Activated naive CD8-positive, alpha-beta T cell (primary cell): ENCODE data around the gene HOXB4.

Experiments
- H3K27ac Mint-ChIP-seq: one replicate; pipeline ENCODE4 v1.8.0; 2021; ENCODE audit warnings: mixed read lengths
- H3K27me3 Mint-ChIP-seq: one replicate; pipeline ENCODE4 v1.8.0; 2021; ENCODE audit warnings: mixed read lengths
- H3K36me3 Mint-ChIP-seq: one replicate; pipeline ENCODE4 v1.8.0; 2021; ENCODE audit warnings: mixed read lengths
- H3K4me1 Mint-ChIP-seq: one replicate; pipeline ENCODE4 v1.8.0; 2021; ENCODE audit warnings: low read depth, mixed read lengths
- H3K4me3 Mint-ChIP-seq: one replicate; pipeline ENCODE4 v1.8.0; 2021; ENCODE audit warnings: mild to moderate bottlenecking, mixed read lengths
- H3K9me3 Mint-ChIP-seq: one replicate; pipeline ENCODE4 v1.8.0; 2021; ENCODE audit warnings: low read depth, mixed read lengths

The HOXB4 gene

DNA sequence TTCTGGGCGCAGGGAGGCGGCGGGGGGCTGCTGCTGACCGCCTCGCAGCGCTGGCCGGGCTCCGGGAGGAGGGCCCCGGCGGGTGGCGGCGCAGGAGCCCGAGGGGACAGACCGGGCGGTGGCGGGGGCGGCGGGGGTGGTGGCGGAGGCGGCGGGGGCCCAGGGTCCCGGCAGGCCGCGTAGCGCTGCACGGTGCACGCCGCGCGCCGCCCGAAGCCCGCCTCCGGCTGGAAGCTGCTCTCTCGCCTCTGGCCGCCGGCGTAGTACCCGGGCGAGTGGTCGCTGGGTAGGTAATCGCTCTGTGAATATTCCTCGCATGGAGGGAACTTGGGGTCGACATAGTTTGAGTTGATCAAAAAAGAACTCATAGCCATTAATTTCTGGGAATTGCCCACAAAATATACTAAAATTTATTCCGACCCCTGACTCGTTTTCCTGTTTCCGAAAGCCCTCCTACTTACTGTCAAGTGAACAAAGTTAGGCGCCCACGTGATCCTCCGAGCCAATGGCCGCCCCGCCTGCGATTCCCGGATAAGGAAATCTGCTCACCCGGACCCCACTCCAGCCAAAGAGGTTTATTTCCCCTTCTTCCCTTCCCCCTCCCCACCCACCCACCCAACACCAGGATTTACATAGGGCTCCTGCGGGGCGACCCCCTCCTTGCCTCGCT is at the start of gene HOXB4:
TSS of gene HOXB4 (minus strand) at position 405 of the 670 bp plus-strand sequence. CDS start at position 374, 31 bp downstream.
- Mint-ChIP-seq H3K36me3 (no peaks in the 10 kb centered on the region), H3K4me3 (peak within 1 kb of the TSS; percentile 88), H3K4me1 (peaks cover 48% of the 10 kb centered on the region), H3K27ac (no peak within 1 kb of the TSS), H3K27me3 (peaks cover 38% of the 10 kb centered on the region), H3K9me3 (no peaks in the 10 kb centered on the region)

DNA sequence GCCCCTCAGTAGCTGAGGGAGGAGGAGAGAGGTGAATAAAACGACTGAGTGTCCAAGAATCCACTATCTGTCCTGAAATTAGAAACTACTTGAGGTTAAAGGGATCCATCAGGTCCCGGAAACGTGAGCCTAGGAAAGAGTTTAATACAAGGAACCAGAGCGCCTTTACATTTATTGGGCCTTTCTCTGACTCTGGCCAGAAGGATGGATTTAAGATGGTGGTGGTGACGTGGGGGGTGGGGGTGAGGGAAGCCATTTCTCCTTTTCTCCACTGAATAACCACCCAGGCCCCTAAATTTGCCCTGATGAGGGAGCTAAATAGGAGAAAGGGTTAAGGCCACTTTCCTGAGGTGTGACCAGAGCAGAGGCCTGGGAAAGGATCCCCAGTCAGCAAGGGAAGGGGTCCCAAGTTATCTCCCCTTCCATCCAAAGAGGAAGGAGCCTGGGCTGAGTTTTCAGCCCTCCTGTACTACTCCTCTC is 49.0 kb upstream of the HOXB4 start:
- H3K9me3 Mint-ChIP-seq: no peaks in the 10 kb centered on the region
- no peaks in the 10 kb centered on the region for H3K36me3 Mint-ChIP-seq
- peak overlapping the region; percentile 87 for H3K4me3 Mint-ChIP-seq
- H3K4me1 Mint-ChIP-seq: peaks cover 8% of the 10 kb centered on the region
- peaks cover 46% of the 10 kb centered on the region for H3K27me3 Mint-ChIP-seq
- H3K27ac Mint-ChIP-seq: no peak overlapping the region

DNA sequence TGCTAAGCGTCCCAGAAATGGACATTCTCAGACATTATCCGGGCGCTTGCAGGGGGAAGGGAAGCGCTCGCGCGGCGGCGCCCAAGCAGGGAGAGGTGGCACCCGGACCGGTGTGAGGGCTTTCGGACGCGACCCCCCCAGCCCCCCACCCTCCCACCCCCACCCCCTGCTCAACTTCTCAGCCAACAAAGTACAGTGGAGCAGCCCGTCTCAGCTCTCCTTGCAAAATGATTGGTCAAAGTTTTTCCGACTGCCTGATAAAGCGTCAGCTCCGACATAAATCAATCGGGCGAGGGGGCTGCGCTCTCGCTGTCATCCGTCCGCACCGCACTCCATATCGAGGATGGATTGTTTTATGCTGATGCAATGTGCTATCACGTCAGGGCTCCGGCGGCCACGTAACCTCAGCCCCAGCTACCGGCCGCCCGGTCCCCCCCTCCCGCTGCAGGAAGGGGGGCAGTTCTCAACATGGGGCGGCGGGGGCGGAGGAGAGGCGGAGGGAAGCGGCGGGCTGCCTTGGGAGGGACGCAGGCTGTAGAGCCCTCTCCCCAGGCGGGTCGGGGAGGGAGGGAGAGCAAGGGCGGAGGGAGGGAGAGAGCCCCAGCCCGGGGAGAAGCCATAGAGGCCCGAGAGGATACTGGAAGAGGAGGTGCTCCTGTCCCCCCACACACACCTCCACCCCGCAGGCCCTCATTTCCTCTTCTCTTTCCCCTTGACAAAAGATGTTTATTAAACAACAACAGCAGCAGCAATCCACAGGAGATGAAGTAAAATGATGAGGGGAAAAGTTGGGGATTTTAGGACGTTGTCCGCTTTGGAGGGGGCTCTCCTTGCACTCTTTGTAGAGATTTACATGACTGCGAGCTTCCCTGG is 48.3 kb upstream of the HOXB4 start, which contains the start of gene HOXB9:
TSS of gene HOXB9 (minus strand) at position 114 of the 873 bp plus-strand sequence. CDS start at position 25, 89 bp downstream.
- Mint-ChIP-seq H3K36me3 (no peaks in the 10 kb centered on the region), H3K4me3 (peak within 1 kb of the TSS; percentile 87), H3K27ac (peak within 1 kb of the TSS; percentile 84), H3K4me1 (peaks cover 8% of the 10 kb centered on the region), H3K9me3 (no peaks in the 10 kb centered on the region), H3K27me3 (peaks cover 50% of the 10 kb centered on the region)

DNA sequence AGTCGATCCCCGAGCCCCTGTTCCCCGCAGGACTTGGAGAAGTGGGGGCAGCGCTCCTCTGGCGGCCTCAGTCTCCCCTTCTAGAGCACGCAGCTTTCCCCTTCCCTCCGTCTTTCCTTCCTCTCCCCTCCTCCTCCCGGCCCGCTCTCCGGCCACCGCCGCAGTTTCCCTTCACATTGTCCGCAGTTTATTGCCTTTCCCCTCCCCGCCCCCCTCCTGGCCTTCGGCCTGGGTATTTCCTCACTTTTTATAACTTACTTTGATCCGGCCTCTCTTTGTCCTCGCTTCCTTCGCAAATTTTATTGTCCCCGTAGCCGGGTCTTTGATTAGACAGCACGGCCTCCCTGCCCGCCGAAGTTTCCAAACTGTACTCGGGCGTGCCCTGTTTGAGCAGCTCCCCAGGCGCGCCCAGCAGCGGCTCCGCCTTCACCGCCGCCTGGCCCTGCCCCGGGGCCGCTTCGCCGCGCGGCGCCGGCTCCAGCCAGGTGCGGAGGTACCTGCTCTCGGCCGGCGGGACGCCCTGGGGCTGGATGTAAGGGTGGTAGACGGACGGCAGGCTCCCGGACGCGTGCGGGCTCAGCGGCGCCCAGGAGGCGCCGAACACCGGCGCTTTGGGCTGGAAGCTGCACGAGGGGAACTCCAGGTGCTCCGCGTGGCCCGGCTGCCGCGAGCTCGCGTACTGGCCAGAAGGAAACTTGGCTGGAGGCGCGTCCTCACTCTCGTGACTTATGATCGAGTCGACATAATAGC is 47.5 kb upstream of the HOXB4 start:
- Mint-ChIP-seq H3K36me3 (no peaks in the 10 kb centered on the region), H3K27ac (no peak overlapping the region), H3K4me1 (peaks cover 8% of the 10 kb centered on the region)

DNA sequence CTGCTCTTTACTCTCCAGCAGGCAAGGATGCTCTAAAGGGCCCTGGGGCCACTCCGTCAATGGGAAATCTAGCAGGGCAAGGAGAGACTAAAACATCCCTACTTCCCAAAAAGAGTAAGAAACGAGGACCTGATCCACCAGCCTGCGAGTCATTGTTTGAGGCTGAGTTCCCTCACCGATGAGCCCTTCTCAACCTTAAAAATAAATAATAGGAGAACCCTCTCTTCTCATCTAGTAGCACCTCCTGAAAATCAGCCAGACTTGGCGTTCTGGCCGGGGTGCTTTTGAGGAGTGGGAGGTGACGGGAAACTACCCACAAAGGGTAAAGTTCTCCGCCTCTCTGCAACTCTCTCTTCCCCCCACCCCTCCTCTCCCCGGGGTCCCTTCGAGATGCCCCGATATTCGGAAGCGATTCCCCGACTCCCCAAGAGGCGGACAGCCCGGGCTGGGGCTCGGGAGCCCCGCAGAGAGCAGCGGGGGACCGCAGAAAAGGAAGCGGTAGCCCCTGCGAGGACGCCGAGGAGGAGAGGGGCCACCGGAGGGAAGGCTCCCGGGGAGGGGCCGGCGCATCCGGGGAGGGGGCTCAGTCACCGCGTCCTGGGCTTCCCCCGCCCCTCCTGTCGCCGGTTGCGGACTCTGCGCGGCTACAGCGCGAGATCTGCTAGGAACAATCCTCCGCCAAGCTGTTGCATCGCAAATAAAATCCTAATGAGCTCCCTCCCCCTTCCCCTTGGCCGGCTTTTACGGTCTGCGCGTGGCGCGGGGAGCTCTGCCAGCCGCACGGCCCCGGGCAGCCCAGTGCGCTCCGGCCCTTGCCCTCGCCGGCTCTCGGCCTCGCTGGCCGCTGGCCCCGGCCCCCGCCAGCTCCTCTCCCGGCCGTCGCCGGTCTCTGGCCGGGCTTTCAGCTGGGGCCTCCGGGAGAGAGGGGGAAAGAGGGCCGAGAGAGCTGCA is 46.7 kb upstream of the HOXB4 start:
- Mint-ChIP-seq H3K4me3 (peak overlapping the region; percentile 87), H3K27ac (no peak overlapping the region), H3K4me1 (peaks cover 8% of the 10 kb centered on the region), H3K36me3 (no peaks in the 10 kb centered on the region), H3K9me3 (no peaks in the 10 kb centered on the region), H3K27me3 (peaks cover 45% of the 10 kb centered on the region)

More for the DNA sequence above, 47.5 kb upstream of the HOXB4 start:
- H3K9me3 Mint-ChIP-seq: no peaks in the 10 kb centered on the region
- peaks cover 53% of the 10 kb centered on the region for H3K27me3 Mint-ChIP-seq
- peak overlapping the region; percentile 87 for H3K4me3 Mint-ChIP-seq

DNA sequence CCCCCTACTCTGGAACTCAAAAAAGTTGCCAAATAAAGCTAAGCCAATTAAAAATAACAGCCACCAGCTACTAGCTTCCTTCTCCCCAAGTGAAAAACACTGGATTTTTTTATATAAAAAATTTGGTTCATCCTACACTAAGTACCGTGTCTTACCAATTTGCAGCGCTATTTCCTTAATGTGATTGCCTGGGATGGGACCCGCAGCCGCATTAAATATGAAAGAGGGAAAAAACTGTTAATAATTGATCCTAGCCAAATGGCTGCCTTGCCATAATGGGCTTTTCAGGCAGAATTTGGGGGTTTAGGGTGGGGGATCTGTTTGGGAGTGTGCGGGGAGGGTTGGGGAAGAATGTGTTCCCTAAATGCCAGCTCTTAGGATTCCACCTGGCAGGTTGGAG is 46.0 kb upstream of the HOXB4 start:
- H3K4me1 Mint-ChIP-seq: peaks cover 11% of the 10 kb centered on the region
- H3K9me3 Mint-ChIP-seq: no peaks in the 10 kb centered on the region
- H3K36me3 Mint-ChIP-seq: no peaks in the 10 kb centered on the region
- H3K27me3 Mint-ChIP-seq: peaks cover 43% of the 10 kb centered on the region
- H3K4me3 Mint-ChIP-seq: peak overlapping the region; percentile 59
- H3K27ac Mint-ChIP-seq: no peak overlapping the region

DNA sequence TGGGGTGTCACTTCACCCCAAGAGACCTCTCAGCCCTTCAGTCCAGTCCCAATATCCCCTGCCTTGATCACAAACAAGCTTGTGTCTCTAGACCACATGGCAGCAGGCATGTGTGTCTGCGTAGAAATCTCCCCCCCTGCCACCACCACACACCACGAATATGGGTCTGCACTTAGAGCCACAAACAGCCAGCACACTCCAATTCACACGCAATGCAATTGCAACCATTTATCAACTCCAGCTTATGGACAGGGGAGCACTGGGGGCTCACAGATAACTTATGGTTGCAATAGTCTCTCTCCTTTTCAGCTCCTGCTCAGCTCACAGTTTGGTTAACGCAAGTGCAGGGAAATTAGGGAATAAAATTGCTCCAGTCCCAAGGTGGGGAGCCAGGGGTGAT is 45.4 kb upstream of the HOXB4 start:
- Mint-ChIP-seq H3K36me3 (no peaks in the 10 kb centered on the region), H3K9me3 (no peaks in the 10 kb centered on the region), H3K27ac (no peak overlapping the region), H3K4me1 (peaks cover 16% of the 10 kb centered on the region), H3K27me3 (peaks cover 44% of the 10 kb centered on the region), H3K4me3 (no peak overlapping the region)

DNA sequence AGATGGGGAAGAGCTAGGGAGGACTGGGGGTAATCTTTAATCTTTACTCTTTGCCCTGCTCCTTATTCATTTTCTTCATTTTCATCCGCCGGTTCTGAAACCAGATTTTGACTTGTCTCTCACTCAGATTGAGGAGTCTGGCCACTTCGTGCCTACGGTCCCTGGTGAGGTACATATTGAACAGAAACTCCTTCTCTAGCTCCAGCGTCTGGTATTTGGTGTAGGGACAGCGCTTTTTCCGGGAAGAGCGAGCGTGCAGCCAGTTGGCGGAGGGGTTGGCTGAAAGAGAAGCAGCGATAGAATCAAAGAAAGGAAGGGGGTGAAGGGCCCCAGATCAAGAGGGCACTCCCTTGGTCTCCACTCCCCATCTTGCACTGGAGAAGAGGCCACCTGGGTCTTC is 44.7 kb upstream of the HOXB4 start:
- Mint-ChIP-seq H3K27ac (no peak overlapping the region), H3K4me1 (peaks cover 21% of the 10 kb centered on the region), H3K36me3 (no peaks in the 10 kb centered on the region), H3K27me3 (peaks cover 43% of the 10 kb centered on the region), H3K4me3 (no peak overlapping the region), H3K9me3 (no peaks in the 10 kb centered on the region)

DNA sequence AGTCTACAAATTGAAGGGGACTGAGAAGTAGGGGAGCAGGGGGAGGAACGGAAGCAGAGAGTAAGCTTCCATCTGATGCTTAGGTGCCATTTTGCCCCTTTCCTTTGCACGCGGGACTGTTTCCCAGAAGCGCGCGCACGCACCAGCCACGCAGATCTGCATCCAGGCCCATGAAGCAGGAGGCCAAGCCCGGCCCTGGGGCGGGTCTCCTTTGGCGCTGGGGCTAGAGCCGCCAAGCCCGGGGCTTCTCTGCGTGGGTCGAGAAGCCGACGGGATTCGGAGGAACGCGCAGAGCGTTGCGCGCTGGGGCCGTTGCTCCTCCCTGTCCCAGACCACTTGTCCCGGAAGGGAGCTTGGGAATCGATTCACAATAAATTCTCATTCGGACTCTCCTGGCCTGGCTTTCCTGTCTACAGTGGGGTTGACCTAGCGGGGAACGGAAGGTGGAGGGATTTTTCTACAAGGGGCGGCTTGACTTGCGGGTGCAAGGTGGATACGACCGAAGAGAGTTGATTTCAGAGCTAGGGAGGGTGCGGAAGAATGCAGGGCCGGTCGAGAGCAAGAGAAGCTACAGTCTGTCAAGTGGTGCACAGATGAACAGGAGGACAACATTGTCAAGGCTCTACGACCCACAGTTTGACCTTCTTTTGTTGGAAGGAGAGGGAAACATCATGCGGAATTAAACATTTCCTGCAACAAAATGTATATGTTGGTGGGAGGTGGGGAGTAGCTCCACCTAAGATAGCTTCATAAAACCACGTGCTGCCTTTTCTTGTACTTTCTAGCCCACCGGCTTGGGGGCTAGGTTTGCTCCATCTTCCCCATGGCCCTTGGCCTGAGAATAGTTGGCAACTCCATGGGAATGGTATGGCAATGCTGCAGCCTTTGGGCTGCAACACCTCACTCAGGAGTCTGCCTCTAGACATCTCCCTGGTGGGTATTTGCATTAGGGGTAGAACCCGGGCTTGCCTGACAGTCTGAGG is 43.6 kb upstream of the HOXB4 start:
- no peaks in the 10 kb centered on the region for H3K9me3 Mint-ChIP-seq
- no peaks in the 10 kb centered on the region for H3K36me3 Mint-ChIP-seq
- H3K4me3 Mint-ChIP-seq: no peak overlapping the region
- H3K27me3 Mint-ChIP-seq: peaks cover 49% of the 10 kb centered on the region
- H3K27ac Mint-ChIP-seq: no peak overlapping the region
- peaks cover 24% of the 10 kb centered on the region for H3K4me1 Mint-ChIP-seq

DNA sequence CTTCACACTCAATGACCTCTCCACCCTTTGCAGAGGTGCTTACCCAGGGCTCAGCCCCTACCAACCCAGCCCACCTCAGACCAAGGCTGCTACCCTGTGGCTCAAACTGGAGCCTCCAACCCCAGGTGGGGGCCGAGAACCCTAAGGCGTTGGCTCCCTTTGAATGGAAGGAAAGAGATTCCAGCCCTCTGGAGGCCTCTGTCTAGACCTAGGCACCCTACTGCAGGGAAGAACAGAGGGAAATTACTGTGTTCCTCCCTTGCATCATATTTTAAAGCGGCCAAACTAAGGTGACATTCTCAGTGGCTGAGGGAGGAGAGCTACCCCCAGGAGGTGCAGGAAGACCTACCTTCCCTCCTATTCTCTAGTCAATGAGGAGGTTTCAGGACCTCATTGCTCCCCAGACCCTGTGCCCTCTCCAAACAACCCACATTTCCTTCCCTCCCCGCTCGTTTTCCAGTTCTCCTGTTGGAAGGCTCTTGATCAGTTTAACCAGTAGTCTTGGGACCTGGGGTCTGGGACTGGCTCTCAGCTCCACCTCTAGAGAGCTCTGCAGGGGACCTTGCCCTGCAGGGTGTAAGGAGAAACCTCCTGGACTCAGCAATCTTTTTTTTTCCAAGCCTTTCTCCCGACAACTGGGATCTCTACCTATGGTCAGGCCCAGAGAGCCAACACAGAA is 42.5 kb upstream of the HOXB4 start:
- H3K4me3 Mint-ChIP-seq: no peak overlapping the region
- peaks cover 56% of the 10 kb centered on the region for H3K27me3 Mint-ChIP-seq
- H3K9me3 Mint-ChIP-seq: no peaks in the 10 kb centered on the region
- H3K27ac Mint-ChIP-seq: no peak overlapping the region
- no peaks in the 10 kb centered on the region for H3K36me3 Mint-ChIP-seq
- peaks cover 24% of the 10 kb centered on the region for H3K4me1 Mint-ChIP-seq

DNA sequence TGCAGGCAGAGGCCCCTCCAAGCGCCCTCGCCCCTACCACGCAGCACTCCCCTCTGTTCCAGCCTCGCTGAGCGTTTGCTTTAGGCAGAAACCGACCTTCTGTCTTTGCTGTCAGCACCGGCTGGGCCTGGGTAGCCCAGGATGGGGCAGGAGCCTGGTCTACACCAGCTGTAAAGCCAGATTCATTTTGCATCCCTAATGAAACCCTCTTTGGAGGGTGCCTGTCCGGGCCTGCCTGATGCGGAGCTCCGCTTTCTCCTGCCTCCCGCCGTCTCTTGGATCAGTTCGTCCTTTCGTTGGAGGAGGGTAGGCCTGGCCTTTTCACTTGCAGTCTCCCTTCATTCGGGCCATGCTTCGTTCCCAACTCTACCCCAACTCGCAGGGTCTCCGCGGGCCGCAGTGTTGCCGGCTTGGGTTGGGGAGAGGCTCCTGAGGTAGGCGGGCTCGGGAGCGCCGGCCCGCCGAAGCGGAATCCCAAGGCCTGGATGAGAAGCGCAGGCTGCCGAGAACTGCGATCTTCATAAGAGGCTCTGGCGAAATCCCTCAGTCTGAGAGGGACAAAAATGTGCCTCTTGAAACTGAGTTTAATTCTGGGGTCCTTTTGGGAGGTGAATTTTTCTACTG is 41.8 kb upstream of the HOXB4 start:
- H3K36me3 Mint-ChIP-seq: no peaks in the 10 kb centered on the region
- no peaks in the 10 kb centered on the region for H3K9me3 Mint-ChIP-seq
- H3K4me3 Mint-ChIP-seq: peak overlapping the region; percentile 43
- peaks cover 27% of the 10 kb centered on the region for H3K4me1 Mint-ChIP-seq
- peaks cover 62% of the 10 kb centered on the region for H3K27me3 Mint-ChIP-seq
- H3K27ac Mint-ChIP-seq: no peak overlapping the region

DNA sequence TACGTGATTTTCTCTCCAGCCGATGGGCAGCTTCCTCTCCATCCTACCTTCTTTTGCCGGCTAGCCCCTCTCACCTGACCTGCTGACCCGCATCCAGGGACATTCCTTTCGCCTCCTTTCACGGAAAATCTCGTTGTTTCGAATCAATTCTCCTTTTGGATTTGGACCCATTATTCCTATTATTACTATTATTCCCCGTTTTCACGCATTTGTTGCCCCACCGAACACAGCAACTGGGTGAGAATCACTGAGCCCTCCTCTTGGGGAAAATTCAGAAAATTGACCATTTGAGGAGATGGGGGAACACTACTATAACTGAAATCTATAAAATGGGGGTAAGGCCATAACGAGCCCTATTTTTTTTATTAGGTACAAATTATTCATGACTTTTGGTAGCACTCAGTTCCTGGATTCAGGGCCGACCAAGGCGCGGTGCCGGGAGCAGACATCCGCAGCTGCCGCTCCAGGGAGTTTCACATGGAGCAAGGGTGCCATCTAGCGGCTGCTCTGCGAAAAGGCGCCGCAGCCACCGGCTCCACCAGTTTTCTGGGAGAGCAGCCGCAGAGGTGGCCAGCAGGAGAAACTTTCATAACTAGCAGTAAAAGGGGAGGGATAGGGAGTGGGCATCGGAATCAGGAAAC is 40.2 kb upstream of the HOXB4 start:
- Mint-ChIP-seq H3K36me3 (no peaks in the 10 kb centered on the region), H3K27ac (no peak overlapping the region), H3K4me3 (peak overlapping the region; percentile 68), H3K4me1 (peaks cover 36% of the 10 kb centered on the region), H3K9me3 (no peaks in the 10 kb centered on the region), H3K27me3 (peaks cover 59% of the 10 kb centered on the region)
